GM23338 (cell line): ENCODE data around the gene USP31. TPM values are rescaled to one million over a fixed set of nuclear protein-coding genes. Genes with fewer than 3 reads are reported as not detected.

Experiments
- ATAC-seq: fragments of 200-7000 bp; cut with Tn5 transposase; 3 replicates; pipeline ENCODE4 v1.9.1; 2020
- DNase-seq: peaks from one replicate; pipeline ENCODE4 v3.0.0-alpha.2; 2015; ENCODE audit warnings: low spot score
- H2AFZ ChIP-seq: fragments of 200-600 bp; sonication (generic); 2 replicates; pipeline ENCODE4 v1.8.0; 2016; ENCODE audit warnings: antibody characterized with exemption, mild to moderate bottlenecking, moderate library complexity
- H3F3A ChIP-seq: fragments of 200-600 bp; sonication (generic); replicated peaks from 2 replicates; pipeline ENCODE4 v1.8.0; 2017; ENCODE audit warnings: antibody characterized with exemption, mixed run types, low read depth
- H3K27ac ChIP-seq: fragments of 200-600 bp; sonication (generic); 2 replicates; pipeline ENCODE4 v1.6.1; 2016; ENCODE audit warnings: low read depth
- H3K27me3 ChIP-seq: fragments of 200-600 bp; sonication (generic); 2 replicates; pipeline ENCODE4 v1.8.0; 2016; ENCODE audit warnings: mild to moderate bottlenecking, mixed run types, moderate library complexity; ENCODE audit not compliant: insufficient read depth
- H3K36me3 ChIP-seq: fragments of 200-600 bp; sonication (generic); 2 replicates; pipeline ENCODE4 v1.8.0; 2016; ENCODE audit warnings: mild to moderate bottlenecking; ENCODE audit not compliant: insufficient read depth
- H3K4me1 ChIP-seq: fragments of 200-600 bp; sonication (generic); 2 replicates; pipeline ENCODE4 v1.8.0; 2016; ENCODE audit warnings: mild to moderate bottlenecking, moderate library complexity; ENCODE audit not compliant: insufficient read depth
- H3K4me2 ChIP-seq: fragments of 200-600 bp; sonication (generic); 2 replicates; pipeline ENCODE4 v1.7.1; 2017; ENCODE audit warnings: mixed run types
- H3K4me3 ChIP-seq: fragments of 200-600 bp; sonication (generic); 2 replicates; pipeline ENCODE4 v1.6.1; 2016; ENCODE audit warnings: mixed run types
- H3K79me2 ChIP-seq: fragments of 200-600 bp; sonication (generic); replicated peaks from 2 replicates; pipeline ENCODE4 v1.8.0; 2017; ENCODE audit warnings: mild to moderate bottlenecking; ENCODE audit not compliant: insufficient read depth
- H3K9me2 ChIP-seq: fragments of 200-600 bp; sonication (generic); 2 replicates; pipeline ENCODE4 v1.8.0; 2017; ENCODE audit not compliant: insufficient read depth
- H4K20me1 ChIP-seq: fragments of 200-600 bp; sonication (generic); replicated peaks from 2 replicates; pipeline ENCODE4 v1.8.0; 2017; ENCODE audit warnings: mild to moderate bottlenecking; ENCODE audit not compliant: insufficient read depth
- H3K27ac Mint-ChIP-seq: 2 replicates; pipeline ENCODE4 v1.8.0; 2020; ENCODE audit warnings: inconsistent platforms, mild to moderate bottlenecking, moderate library complexity, mixed read lengths
- H3K27me3 Mint-ChIP-seq: 3 replicates; pipeline ENCODE4 v1.8.0; 2022; ENCODE audit warnings: low read depth, mild to moderate bottlenecking, moderate library complexity, mixed read lengths, inconsistent platforms; ENCODE audit not compliant: insufficient read depth, poor library complexity
- H3K36me3 Mint-ChIP-seq: 3 replicates; pipeline ENCODE4 v1.8.0; 2021; ENCODE audit warnings: low read depth, mild to moderate bottlenecking, inconsistent platforms, moderate library complexity, mixed read lengths
- H3K4me1 Mint-ChIP-seq: 3 replicates; pipeline ENCODE4 v1.8.0; 2020; ENCODE audit warnings: mild to moderate bottlenecking, inconsistent platforms, mixed read lengths
- H3K4me3 Mint-ChIP-seq: 3 replicates; pipeline ENCODE4 v1.8.0; 2021; ENCODE audit warnings: moderate library complexity, mild to moderate bottlenecking, inconsistent platforms, mixed read lengths
- H3K9me3 Mint-ChIP-seq: 3 replicates; pipeline ENCODE4 v1.8.0; 2020; ENCODE audit warnings: moderate library complexity, mild to moderate bottlenecking, inconsistent platforms, mixed read lengths
- CREB1 ChIP-seq: fragments of 250-450 bp; sonication (Bioruptor Pico); IDR thresholded peaks from 2 replicates; pipeline ENCODE4 v1.5.0; 2020; ENCODE audit warnings: low read depth, mild to moderate bottlenecking, moderate library complexity
- CTCF ChIP-seq, 2 experiments: fragments of 200-600 bp in 1 of 2; sonication (generic) in 1 of 2; conservative IDR thresholded peaks; 2 replicates each; pipeline versions ENCODE4 v1.5.1 to v1.6.1; 2016 to 2017; ENCODE audit warnings: antibody characterized with exemption in 2 of 2, low read depth in 2 of 2, mild to moderate bottlenecking in 2 of 2, moderate library complexity in 1 of 2
- ETS1 ChIP-seq: IDR thresholded peaks from 2 replicates; pipeline ENCODE4 v1.6.1; 2016; ENCODE audit warnings: antibody characterized with exemption
- EZH2 ChIP-seq: fragments of 200-600 bp; sonication (generic); IDR thresholded peaks from one replicate; pipeline ENCODE4 v1.8.0; 2017; ENCODE audit warnings: antibody characterized with exemption, mild to moderate bottlenecking, low read depth; ENCODE audit not compliant: unreplicated experiment
- EZH2phosphoT487 ChIP-seq: fragments of 200-600 bp; sonication (generic); IDR thresholded peaks from one replicate; pipeline ENCODE4 v1.8.1; 2018; ENCODE audit warnings: antibody characterized with exemption; ENCODE audit not compliant: unreplicated experiment
- JUNB ChIP-seq: IDR thresholded peaks from one replicate; pipeline ENCODE4 v1.6.1; 2016; ENCODE audit warnings: antibody characterized with exemption; ENCODE audit not compliant: unreplicated experiment
- NANOG ChIP-seq: IDR thresholded peaks from 2 replicates; pipeline ENCODE4 v1.6.1; 2016; ENCODE audit warnings: antibody characterized with exemption, borderline replicate concordance
- POLR2AphosphoS5 ChIP-seq: IDR thresholded peaks from 2 replicates; pipeline ENCODE4 v1.6.1; 2016; ENCODE audit warnings: antibody characterized with exemption, low read depth
- REST ChIP-seq: IDR thresholded peaks from one replicate; pipeline ENCODE4 v1.6.1; 2018; ENCODE audit warnings: antibody characterized with exemption; ENCODE audit not compliant: unreplicated experiment
- STAT1 ChIP-seq: IDR thresholded peaks from one replicate; pipeline ENCODE4 v1.6.1; 2016; ENCODE audit warnings: antibody characterized with exemption; ENCODE audit not compliant: unreplicated experiment
- ZNF114 ChIP-seq: fragments of 250-450 bp; sonication (Bioruptor Pico); IDR thresholded peaks from 2 replicates; pipeline ENCODE4 v1.5.0; 2020; ENCODE audit warnings: mild to moderate bottlenecking, moderate library complexity
- ZNF331 ChIP-seq: fragments of 250-450 bp; sonication (Bioruptor Pico); IDR thresholded peaks from 2 replicates; pipeline ENCODE4 v1.5.0; 2020; ENCODE audit warnings: low read depth, mild to moderate bottlenecking, moderate library complexity
- ZNF462 ChIP-seq: fragments of 250-450 bp; sonication (Bioruptor Pico); IDR thresholded peaks from 2 replicates; pipeline ENCODE4 v1.5.0; 2020; ENCODE audit warnings: mild to moderate bottlenecking, moderate library complexity
- polyA plus RNA-seq: library from polyadenylated mRNA; unstranded; fragments of >200 nt; fragmentation: Nextera tagmentation; extraction: Ambion mirVana; gene quantifications from 2 replicates; pipeline ENCODE4 v1.2.1, GENCODE V29; 2016
- total RNA-seq: library from RNA; depleted of rRNA; stranded (reverse); fragments of >200 nt; shearing (Covaris generic); gene quantifications from 2 replicates; pipeline ENCODE4 v1.2.3, GENCODE V29; 2014

Gene USP31
- total and polyA plus RNA-seq, 2 experiments from 2014 or later = 4.3 to 17.9 TPM

GRCh38 chr16:23131036-23131435, 18.2 kb downstream of the USP31 start:
- TF ChIP-seq EZH2phosphoT487 (no peak), STAT1 (no peak), JUNB (no peak), ZNF331 (CRISPR knock-in tag) (no peak), REST (no peak), ZNF462 (CRISPR knock-in tag) (no peak), CREB1 (CRISPR knock-in tag) (no peak), ZNF114 (CRISPR knock-in tag) (no peak), POLR2AphosphoS5 (no peak), ETS1 (no peak), CTCF (conservative IDR thresholded peaks at IDR 0.05; ENCODE audit: low read depth in 2 of 2) (no peak), EZH2 (no peak), NANOG (no peak)
- ATAC-seq = no peak
- peaks cover 13% of the 10 kb centered on the region for H4K20me1 ChIP-seq

More at GRCh38 chr16:23131036-23131435, 18.2 kb downstream of the USP31 start:
- Mint-ChIP-seq H3K4me3 (no peak overlapping the region), H3K9me3 (peaks cover 4% of the 10 kb centered on the region; the same call in 1 of the 3 replicates), H3K36me3 (peaks cover 4% of the 10 kb centered on the region; the same call in 2 of the 3 replicates), H3K27ac (no peak overlapping the region), H3K4me1 (peaks cover 30% of the 10 kb centered on the region; the same call in 2 of the 3 replicates), H3K27me3 (peaks cover 2% of the 10 kb centered on the region)
- no peak overlapping the region; the same call in 1 of the 2 replicates for H3K27ac ChIP-seq
- no peaks in the 10 kb centered on the region for H3K36me3 ChIP-seq
- no peak overlapping the region for H3K4me2 ChIP-seq
- peaks cover 99% of the 10 kb centered on the region for H3K79me2 ChIP-seq
- no peaks in the 10 kb centered on the region for H3K9me2 ChIP-seq
- no peak overlapping the region for H2AFZ ChIP-seq
- no peak overlapping the region for H3K4me3 ChIP-seq
- DNase-seq = no peak
- peaks cover 17% of the 10 kb centered on the region for H3K4me1 ChIP-seq
- no peaks in the 10 kb centered on the region for H3K27me3 ChIP-seq
- H3F3A ChIP-seq = no peaks in the 10 kb centered on the region
